GM19372 (cell line): Measurements from ENCODE around the gene RPRD1B.
"Not testable (repeated sequence)": the region's sequence is repeated elsewhere in the genome, so short reads cannot be mapped to it uniquely, and the experiment has no call there.

ENCODE experiments used
- ATAC-seq: cut with Tn5 transposase; IDR thresholded peaks from one replicate; pipeline ENCODE4 v1.9.1; 2021; ENCODE audit warnings: mild to moderate bottlenecking, low read depth, moderate library complexity; ENCODE audit not compliant: unreplicated experiment

RPRD1B gene

DNA sequence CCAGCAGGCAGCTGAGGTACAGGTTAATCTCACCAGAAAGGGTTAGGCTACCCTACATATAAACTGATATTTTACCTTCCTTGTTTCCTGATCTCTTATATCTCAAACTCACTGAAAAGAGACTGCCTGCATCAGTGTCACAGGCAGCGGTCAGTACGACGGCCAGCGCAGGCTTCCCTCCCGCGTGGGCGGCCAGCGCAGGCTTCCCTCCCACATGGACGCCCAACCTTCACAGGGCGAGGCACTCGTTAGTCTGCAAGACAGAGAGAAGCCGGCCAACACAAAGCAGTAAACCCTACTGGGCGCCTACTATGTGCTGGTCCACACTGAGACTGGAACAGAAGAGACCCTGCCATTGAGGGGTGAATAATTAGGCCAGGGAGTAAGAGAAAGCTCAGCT, 33.3 kb upstream of the RPRD1B start:
- no peak for ATAC-seq

DNA sequence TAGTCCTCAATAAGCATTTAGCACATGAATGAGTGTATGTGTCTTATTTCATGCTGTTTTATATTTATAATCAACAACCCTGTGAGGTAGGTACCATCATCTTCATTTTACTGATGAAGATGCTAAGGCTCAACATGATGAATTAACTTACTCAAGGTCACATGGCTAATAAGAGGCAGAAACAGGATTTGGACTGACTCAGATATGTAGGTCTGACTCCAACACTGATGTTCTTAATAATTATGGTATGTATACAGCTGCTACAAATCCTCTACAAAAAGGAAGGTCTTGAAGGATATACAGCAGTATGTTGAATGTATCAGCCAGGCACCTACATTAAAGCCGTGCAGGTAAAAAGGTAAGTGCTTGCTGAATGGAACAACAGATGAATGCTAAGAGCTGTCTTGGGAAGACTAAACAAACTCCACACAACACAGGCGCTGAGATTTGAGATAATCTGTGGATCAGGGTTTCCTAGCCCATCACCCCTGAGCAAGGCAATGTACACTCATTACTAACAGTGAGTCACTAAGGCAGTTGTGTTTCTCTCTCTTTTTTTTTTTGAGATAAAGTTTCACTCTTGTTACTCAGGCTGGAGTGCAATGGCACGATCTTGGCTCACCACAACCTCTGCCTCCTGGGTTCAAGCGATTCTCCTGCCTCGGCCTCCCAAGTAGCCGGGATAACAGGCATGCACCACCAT, 32.2 kb upstream of the RPRD1B start:
- ATAC-seq: no peak

- no peak for ATAC-seq
These were observed 31.6 kb upstream of the RPRD1B start for GRCh38 chr20:38001981-38002380.

- ATAC-seq: no peak
These were observed 31.1 kb upstream of the RPRD1B start for GRCh38 chr20:38002422-38002821.

- ATAC-seq: no peak
These were observed 29.1 kb upstream of the RPRD1B start for GRCh38 chr20:38004416-38004815.

GRCh38 chr20:38005903-38006302, 27.6 kb upstream of the RPRD1B start:
- ATAC-seq: no peak

- ATAC-seq: no peak
These were observed 26.0 kb upstream of the RPRD1B start for GRCh38 chr20:38007526-38007925.

GRCh38 chr20:38008233-38008944, 25.2 kb upstream of the RPRD1B start:
- ATAC-seq: no peak

GRCh38 chr20:38009416-38009815, 24.1 kb upstream of the RPRD1B start:
- not testable (repeated sequence) for ATAC-seq

GRCh38 chr20:38011696-38012095, 21.9 kb upstream of the RPRD1B start:
- no peak for ATAC-seq

DNA sequence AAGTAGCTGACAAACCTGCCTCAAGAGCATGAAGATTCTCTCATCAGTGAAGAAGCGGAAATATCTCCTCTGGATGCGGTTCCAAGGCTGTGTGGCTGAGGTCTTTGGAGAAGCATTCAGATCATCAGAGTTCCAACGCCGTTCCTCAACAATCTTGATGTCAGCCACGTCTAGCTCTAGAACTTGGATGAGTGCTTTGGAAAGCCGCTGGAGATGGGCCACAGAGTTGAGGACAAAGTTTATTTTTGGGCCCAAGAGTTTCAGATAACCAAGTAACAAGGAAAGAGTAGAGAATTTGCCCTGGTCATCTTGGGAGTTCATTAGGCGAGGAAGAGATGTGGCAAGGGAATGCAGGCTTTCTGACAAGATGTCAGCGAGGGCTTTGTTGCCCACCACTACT, 21.2 kb upstream of the RPRD1B start:
- no peak for ATAC-seq

DNA sequence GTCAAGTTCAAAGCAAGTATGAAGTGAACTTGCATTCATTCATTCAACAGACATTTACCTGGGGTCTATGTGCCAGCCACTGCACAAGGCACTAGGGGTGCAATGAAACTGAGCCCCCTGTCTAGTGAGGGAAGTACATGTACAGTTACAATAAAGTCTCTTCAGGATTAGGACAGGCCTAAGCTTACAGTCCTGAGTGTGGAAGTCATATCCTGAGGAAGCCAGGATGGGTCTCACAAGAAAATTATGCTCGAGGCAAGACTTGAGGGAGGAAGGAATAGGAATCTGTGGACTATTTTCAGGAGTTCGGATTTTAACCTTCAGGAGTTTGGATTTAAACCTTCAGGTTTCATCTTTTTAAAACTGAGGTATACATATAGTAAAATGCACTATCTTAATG, 19.7 kb upstream of the RPRD1B start:
- no peak for ATAC-seq

DNA sequence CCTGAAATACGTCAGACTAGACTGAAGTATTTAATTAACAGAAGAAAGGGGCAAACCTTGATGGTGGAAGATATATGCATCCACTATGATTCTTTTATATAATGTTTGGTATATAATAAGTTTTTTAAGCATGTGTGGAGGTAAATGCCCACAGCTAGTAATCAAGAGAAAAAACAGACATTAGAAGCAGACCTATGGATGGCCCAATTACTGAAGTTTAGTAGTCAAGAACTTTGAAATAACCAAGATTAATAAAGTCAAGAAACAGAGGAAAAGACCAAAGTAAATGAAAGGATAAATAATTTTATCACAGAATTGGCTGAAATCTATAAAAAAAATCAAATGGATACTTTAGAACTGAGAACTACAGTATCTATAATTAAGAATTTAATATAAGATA, 15.6 kb upstream of the RPRD1B start:
- ATAC-seq: no peak

DNA sequence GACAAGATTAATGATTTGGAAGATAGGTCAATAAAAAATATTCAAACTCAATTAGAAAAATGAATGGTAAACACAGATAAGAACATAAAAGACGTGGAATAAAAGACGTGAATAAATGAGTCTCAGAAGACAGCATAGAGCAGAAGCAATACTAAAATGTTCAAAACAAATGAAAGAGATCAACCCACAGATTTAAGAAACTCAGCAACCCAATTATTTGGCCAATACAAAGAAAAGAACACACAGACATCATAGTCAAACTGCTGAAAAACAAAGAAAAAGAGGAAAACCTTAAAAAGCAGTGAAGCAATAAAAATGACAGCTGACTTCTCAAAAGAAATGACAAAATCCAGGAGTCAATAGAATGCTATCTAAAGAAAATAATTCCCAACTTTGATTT, 15.2 kb upstream of the RPRD1B start:
- ATAC-seq: no peak

- no peak for ATAC-seq
These were observed 12.3 kb upstream of the RPRD1B start for GRCh38 chr20:38021087-38021772.

GRCh38 chr20:38023181-38024001, 10.2 kb upstream of the RPRD1B start:
- no peak for ATAC-seq

GRCh38 chr20:38024496-38024895, 9.1 kb upstream of the RPRD1B start:
- no peak for ATAC-seq

- no peak for ATAC-seq
These were observed 4.1 kb upstream of the RPRD1B start for GRCh38 chr20:38029453-38029852.

DNA sequence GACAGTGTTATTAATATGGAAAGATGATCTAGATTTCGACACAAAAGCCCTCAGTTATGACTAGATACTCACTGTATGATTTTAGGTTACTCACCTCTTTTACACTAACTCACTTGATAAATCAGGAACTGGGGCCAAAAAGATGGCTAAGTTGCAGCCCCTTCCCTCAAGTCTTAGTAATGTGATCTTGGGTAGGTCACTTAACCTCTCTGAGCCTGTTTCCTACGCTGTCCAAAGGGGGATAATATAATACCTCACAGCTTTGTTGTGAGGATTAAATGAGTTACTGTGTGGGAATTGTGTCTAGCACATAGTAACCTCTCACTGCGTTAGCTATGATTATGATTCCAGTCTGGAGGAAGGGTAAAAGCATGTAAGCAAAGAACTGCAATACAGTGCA, 1.6 kb upstream of the RPRD1B start:
- ATAC-seq: no peak

DNA sequence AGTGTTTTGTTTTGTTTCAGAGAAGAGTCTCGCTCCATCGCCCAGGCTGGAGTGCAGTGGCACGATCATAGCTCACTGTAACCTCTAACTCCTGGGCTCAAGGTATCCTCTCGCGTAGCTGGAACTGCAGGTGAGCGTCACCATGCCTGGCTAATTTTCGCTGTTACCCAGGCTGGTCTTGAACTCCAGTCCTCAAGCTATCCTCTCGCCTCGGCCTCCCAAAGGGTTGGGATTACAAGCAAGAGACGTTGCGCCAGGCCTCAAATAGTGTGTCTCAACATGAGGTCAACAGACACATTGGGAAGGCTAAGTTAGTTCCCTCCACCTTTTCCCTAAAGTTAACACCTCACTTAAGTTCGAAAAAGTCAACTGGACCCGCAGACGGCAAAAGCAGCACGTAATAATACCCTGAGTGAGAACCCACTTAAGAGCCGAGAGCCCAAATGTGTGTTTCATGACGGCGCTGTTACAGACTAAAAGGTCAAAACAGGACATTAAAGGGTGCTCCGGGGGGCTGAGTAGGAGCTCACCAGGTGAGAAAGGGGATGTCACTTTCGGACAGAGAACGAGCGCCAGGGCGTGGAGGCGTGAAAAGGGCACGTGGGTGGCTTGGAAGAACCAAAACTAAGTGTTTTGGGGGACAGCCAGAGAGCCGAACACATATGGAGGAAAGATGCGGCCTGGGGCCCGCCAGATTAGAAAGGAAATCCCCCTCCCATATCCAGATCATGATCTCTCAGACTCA, 789 bp upstream of the RPRD1B start:
- ATAC-seq: peak; percentile 44
